Hematopoietic multipotent progenitor cell treated with erythropoietin and hydrocortisone succinate and interleukin-3 and kit ligand, for 15 days (in vitro differentiated cells): ENCODE data around the gene FAM200B.

Experiments
- DNase-seq: peaks from one replicate; pipeline ENCODE4 v3.0.0-alpha.2; 2015; ENCODE audit warnings: low spot score

Gene FAM200B

GRCh38 chr4:15681372-15682241 lies at the start of gene FAM200B:
Gene FAM200B, plus strand, starts transcription at chr4:15681827. Its CDS starts 5,151 bp downstream, at chr4:15686978.
- peak; percentile 97 for DNase-seq

GRCh38 chr4:15636818-15637217 lies 44.8 kb upstream of the FAM200B start:
- DNase-seq = no peak

- no peak for DNase-seq
Measured at GRCh38 chr4:15638418-15638817, 43.2 kb upstream of the FAM200B start.

GRCh38 chr4:15648600-15648999 lies 33.0 kb upstream of the FAM200B start:
- no peak for DNase-seq

GRCh38 chr4:15649914-15650545 lies 31.6 kb upstream of the FAM200B start:
- peak; percentile 81 for DNase-seq

GRCh38 chr4:15651676-15652075 lies 30.0 kb upstream of the FAM200B start:
- no peak for DNase-seq

GRCh38 chr4:15652191-15652590 lies 29.4 kb upstream of the FAM200B start:
- no peak for DNase-seq

- no peak for DNase-seq
Measured at GRCh38 chr4:15652841-15653240, 28.8 kb upstream of the FAM200B start.

GRCh38 chr4:15653420-15653819 lies 28.2 kb upstream of the FAM200B start:
- peak; percentile 35 for DNase-seq

GRCh38 chr4:15653864-15654592 lies 27.6 kb upstream of the FAM200B start:
- peak; percentile 65 for DNase-seq

- peak; percentile 27 for DNase-seq
Measured at GRCh38 chr4:15654593-15655222, 26.9 kb upstream of the FAM200B start.

- DNase-seq = peak; percentile 89
Measured at GRCh38 chr4:15655223-15656037, 26.2 kb upstream of the FAM200B start, which contains the start of gene FBXL5. Gene FBXL5, minus strand, starts transcription at chr4:15655357. Its CDS starts 70 bp downstream, at chr4:15655287.

GRCh38 chr4:15656038-15656470 lies 25.6 kb upstream of the FAM200B start:
- DNase-seq = no peak

- DNase-seq = no peak
Measured at GRCh38 chr4:15657366-15657765, 24.3 kb upstream of the FAM200B start.

- DNase-seq = no peak
Measured at GRCh38 chr4:15658136-15658770, 23.4 kb upstream of the FAM200B start.

GRCh38 chr4:15658781-15659180 lies 22.8 kb upstream of the FAM200B start:
- no peak for DNase-seq

GRCh38 chr4:15659768-15660570 lies 21.7 kb upstream of the FAM200B start:
- DNase-seq = no peak

GRCh38 chr4:15665753-15666365 lies 15.8 kb upstream of the FAM200B start:
- DNase-seq = no peak

GRCh38 chr4:15667006-15667405 lies 14.6 kb upstream of the FAM200B start:
- no peak for DNase-seq
